ENCODE measurements around the gene FOXK2. TPM values are rescaled to one million over a fixed set of nuclear protein-coding genes. Genes with fewer than 3 reads are reported as not detected.
A peak's percentile ranks its signal among the peaks of the same experiment; 100 is the strongest.

Gene FOXK2
- total and polyA plus RNA-seq, 2 experiments from 2014 or later = 22.0 to 63.0 TPM

DNA sequence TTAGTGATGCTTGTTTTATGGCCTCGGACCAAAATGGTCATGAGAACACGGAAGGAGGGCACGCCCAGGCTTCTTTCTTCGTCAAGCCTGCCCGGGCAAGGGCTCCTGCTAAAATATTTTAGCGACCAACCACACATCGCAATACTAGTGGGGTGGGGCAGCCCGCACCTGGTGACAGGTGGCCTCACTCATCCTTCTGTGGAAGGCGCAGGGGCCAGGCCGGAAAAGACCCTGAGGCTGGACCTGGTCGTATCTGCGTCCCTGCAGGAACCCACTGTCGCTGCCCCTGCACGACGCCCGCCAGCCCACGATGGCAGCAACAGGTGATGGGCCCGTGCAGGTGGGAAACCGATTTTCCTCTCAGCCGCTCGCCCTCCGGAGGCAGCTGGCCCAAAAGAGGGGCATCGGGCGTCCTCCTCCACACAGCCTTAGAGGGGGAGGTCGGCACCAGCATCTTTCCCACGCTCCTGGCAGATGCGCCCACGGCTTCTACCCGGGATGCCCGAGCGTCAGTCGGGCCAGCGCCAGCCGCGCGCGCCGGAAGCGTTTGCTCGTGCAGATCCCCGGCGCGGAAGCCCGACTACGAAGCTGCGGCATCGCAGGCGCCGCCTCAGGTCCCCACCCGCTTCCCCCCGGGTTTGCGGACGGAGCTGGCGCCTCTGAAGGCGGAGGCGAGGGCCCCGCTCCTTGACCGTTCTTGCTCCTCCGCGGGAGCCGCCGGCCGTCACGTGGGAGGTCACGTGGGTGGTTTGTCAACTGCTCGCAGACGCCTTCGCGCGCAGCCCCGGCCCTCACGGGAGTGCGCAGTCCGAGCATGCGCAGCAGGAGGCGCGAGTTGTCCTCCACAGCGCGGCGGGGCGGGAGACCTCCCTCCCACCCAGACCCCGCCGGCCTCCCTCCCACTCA, 22.8 kb upstream of the FOXK2 start:
- Histone ChIP-seq H3K27me3 (no peaks in the 10 kb centered on the region), H3K4me1 (ENCODE audit: low read depth) (no peaks in the 10 kb centered on the region), H3K27ac (peak overlapping the region; percentile 84), H3K9me3 (ENCODE audit: low read depth) (no peaks in the 10 kb centered on the region), H3K4me3 (peak overlapping the region; percentile 48), H3K36me3 (no peaks in the 10 kb centered on the region)
- DNase-seq (ENCODE audit: low read depth in 1 of 2, low spot score in 1 of 2) = peak; percentile 95 to 96
- TF ChIP-seq, protein P1, sequence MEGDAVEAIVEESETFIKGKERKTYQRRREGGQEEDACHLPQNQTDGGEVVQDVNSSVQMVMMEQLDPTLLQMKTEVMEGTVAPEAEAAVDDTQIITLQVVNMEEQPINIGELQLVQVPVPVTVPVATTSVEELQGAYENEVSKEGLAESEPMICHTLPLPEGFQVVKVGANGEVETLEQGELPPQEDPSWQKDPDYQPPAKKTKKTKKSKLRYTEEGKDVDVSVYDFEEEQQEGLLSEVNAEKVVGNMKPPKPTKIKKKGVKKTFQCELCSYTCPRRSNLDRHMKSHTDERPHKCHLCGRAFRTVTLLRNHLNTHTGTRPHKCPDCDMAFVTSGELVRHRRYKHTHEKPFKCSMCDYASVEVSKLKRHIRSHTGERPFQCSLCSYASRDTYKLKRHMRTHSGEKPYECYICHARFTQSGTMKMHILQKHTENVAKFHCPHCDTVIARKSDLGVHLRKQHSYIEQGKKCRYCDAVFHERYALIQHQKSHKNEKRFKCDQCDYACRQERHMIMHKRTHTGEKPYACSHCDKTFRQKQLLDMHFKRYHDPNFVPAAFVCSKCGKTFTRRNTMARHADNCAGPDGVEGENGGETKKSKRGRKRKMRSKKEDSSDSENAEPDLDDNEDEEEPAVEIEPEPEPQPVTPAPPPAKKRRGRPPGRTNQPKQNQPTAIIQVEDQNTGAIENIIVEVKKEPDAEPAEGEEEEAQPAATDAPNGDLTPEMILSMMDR (IDR thresholded peaks at IDR 0.05; ENCODE audit: low read depth, low read length) = no peak

DNA sequence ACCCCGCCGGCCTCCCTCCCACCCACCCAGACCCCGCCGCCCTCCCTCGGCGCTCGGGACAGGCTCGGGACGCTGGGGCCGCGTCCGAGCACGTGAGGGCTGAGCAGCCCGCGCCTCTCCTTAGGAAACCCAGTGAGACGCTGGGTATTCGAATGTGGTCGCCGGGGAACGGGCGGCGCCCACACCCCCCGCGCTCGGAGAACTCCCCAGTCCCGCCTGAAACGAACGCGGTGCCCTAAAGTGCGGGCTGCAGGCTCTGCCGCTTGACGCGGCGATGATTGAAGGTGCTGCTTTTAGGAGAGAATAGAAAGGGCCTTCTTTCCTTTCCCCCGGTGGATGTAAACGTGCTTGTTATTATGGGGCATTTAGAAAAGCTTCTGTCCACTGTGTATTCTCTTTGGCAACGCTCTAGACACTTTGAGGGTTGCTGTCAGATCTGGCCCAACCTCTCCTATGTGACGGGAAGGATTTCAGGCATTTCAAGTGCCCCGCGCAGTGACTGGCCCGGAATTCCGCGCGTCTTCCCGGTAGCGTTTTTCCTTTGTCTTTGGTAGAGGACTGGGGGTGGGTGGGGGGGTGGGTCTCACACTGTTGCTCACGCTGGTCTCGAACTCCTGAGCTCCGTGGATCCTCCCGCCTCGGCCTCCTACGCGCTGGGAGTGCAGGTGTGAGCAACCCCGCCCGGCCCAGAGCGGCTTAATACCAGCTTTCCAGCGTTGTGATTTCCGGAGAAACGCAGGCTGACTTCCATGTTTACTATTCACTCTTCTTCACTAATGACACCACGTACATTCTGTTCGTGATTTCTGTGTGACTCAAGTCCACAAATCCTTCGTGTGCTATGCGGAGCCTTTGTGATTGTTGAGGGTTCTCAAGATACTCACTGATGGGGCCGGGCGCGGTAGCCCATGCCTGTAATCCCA, 21.8 kb upstream of the FOXK2 start:
- TF ChIP-seq, protein P1 (IDR thresholded peaks at IDR 0.05; ENCODE audit: low read depth, low read length) = no peak
- H3K4me3 ChIP-seq = peak overlapping the region; percentile 48
- H3K4me1 ChIP-seq (ENCODE audit: low read depth) = no peaks in the 10 kb centered on the region
- H3K27ac ChIP-seq = peak overlapping the region; percentile 84
- peak; percentile 46 to 68 for DNase-seq (ENCODE audit: low read depth in 1 of 2, low spot score in 1 of 2)
- H3K9me3 ChIP-seq (ENCODE audit: low read depth) = no peaks in the 10 kb centered on the region
- H3K36me3 ChIP-seq = no peaks in the 10 kb centered on the region
- no peaks in the 10 kb centered on the region for H3K27me3 ChIP-seq

DNA sequence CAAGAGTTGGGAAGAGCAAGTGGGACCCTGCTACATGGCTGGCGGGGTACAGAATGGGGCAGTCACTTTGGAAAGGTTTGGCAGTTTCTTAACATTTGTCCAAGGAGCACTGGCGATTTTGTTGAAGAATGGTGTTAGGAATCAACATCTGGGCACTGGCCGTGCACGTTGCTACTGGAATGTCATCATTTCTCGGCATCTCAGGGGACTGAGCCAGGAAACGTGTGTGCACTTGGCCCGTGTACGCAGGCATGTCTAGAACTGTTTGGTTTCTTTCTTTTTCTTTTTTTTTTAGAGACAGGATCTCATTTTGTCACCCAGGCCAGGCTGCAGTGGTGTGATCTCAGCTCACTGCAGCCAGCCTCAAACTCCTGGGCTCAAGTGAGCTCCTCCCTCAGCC, 17.3 kb upstream of the FOXK2 start:
- Histone ChIP-seq H3K27ac (no peak overlapping the region), H3K27me3 (no peaks in the 10 kb centered on the region), H3K36me3 (no peaks in the 10 kb centered on the region), H3K9me3 (ENCODE audit: low read depth) (no peaks in the 10 kb centered on the region), H3K4me3 (no peak overlapping the region), H3K4me1 (ENCODE audit: low read depth) (no peaks in the 10 kb centered on the region)
- TF ChIP-seq, protein P1 (IDR thresholded peaks at IDR 0.05; ENCODE audit: low read depth, low read length) = no peak
- peak in 1 of 2 donors; percentile 62 for DNase-seq (ENCODE audit: low read depth in 1 of 2, low spot score in 1 of 2)

DNA sequence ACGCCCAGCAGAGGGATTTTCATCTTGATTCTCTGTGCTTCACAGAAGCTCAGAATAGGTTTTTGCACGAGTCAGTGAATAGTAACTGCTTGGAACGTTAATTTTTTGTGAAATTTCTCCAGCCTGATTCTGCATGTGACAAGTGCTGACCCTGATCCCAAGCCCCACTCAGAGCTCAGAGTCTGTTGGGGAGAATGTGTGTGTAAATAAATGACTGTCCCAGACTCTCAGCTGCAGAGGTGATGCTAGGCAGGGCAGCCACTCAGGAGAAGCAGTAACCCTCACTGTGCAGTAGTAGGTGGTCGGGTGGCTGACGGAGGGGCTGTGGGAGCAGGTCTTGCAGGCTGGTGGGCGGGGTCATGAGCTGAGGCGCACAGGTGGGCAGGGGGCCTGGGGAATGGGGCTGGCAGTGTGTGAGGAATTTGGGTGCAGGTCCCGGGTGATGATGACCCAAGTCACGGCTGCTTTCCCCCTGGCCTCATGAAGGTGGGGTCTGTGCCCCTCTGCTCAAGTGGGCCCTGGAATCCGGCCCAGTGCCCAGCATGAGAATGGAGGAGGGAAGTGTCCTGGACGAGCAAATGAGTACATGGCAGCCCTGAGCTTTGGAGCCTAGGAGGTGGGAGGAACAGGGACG, 16.3 kb upstream of the FOXK2 start:
- H3K27ac ChIP-seq = no peak overlapping the region
- H3K36me3 ChIP-seq = no peaks in the 10 kb centered on the region
- no peaks in the 10 kb centered on the region for H3K4me1 ChIP-seq (ENCODE audit: low read depth)
- H3K9me3 ChIP-seq (ENCODE audit: low read depth) = no peaks in the 10 kb centered on the region
- H3K27me3 ChIP-seq = no peaks in the 10 kb centered on the region
- DNase-seq (ENCODE audit: low read depth in 1 of 2, low spot score in 1 of 2) = no peak
- no peak overlapping the region for H3K4me3 ChIP-seq
- TF ChIP-seq, protein P1 (IDR thresholded peaks at IDR 0.05; ENCODE audit: low read depth, low read length) = no peak

DNA sequence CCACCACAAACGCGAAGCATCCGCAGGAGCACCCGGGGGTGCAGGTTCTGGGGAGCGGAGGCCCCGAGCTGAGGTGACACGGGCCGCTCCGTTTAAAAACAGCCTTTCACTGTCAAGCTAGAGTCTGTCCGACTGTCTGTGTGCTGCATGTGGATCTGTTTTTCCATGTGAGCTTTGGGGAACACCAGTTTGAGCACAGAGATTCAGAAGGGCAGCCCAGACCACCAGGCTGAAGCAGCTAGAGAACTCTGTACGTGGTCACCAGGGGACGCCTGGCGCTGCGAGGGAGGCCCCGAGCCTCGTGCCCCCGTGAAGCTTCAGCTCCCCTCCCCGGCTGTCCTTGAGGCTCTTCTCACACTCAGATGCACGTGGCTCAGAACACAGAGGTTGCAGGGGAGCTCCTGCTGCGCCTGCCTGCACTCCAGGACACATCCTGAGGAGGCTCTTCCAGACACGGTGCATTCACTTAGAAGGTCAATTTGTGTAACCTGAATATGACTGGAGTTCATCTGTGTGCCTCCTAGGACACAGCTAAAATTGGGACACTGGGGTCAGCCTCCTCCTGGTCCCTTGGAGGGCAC, 15.7 kb upstream of the FOXK2 start:
- DNase-seq (ENCODE audit: low read depth in 1 of 2, low spot score in 1 of 2) = no peak

More for the DNA sequence above, 15.7 kb upstream of the FOXK2 start:
- TF ChIP-seq, protein P1 (IDR thresholded peaks at IDR 0.05; ENCODE audit: low read depth, low read length) = no peak
- Histone ChIP-seq H3K27ac (no peak overlapping the region), H3K9me3 (ENCODE audit: low read depth) (no peaks in the 10 kb centered on the region), H3K4me3 (no peak overlapping the region), H3K27me3 (no peaks in the 10 kb centered on the region), H3K4me1 (ENCODE audit: low read depth) (no peaks in the 10 kb centered on the region), H3K36me3 (no peaks in the 10 kb centered on the region)

Measured in cardiac muscle cell (in vitro differentiated cells and primary cell).